GOT3 (cell line): ENCODE data around the gene TMEM43.

Experiments used
- DNase-seq: peaks from one replicate; lab custom pipeline; 2025; ENCODE audit warnings: mixed read lengths; lab: John Stamatoyannopoulos, UW

The TMEM43 gene

DNA sequence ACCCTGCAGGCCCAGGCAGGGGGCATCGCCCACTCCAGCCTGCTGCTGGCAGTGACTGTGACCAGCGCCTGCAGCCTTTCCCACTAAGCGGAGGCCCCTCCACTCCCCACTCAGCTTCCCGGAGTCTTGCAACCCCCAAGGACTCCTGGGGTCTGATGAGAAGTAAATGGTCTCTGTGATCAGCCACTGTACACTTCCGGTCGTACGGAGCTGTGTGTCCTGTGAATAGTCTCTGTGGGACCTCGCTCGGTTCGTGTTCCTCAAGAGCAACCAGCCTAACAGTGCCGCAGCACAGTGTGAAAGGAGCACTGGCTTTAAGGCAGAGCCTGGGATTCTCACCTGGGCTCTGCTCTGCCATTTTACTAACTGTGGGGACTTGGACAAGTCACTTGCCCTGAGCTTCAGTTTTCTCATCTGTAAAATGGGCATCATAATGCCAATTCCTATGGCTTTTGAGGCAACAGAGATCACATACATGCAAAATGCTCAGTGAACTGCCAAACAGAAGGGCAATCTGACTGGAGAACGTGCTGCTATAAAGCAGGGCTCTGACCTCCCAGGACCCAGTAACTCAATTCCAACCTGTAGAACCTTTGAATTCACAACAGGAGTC, 26.7 kb downstream of the TMEM43 start:
- no peak for DNase-seq

DNA sequence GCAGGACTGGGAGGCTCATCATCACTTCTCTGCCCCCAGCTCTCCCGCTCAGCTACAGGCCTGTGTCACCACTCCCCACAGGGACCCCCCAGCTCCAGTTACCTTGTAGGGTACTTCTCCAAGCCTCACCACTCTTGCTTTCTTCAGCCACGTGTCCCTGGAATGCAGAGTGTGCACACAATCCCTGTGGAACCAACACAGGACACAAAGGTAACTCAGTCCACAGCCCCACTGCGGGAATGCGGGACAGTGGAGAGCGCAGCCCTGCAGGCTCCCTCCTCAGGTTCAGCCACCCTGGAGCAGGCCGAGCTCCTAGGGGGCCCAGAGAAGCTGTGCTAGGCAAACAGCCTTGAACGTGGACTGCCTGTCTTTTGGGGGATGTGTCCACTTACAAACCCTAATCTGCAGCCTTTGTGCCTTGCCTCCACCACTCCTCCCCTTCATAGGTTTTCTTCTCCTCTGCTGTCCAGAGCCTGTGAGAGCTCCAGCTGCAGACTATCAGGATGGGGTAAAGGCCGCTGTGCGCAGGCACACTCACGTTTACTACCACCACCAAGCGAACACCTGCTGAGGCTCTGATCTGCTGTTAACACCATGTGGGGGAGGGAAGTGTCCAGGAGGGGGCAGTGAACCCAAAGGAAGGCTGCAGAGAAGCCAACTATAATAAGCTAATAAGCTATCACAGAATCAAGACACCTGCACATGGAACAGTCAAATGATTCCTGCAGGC, 27.5 kb downstream of the TMEM43 start:
- no peak for DNase-seq

DNA sequence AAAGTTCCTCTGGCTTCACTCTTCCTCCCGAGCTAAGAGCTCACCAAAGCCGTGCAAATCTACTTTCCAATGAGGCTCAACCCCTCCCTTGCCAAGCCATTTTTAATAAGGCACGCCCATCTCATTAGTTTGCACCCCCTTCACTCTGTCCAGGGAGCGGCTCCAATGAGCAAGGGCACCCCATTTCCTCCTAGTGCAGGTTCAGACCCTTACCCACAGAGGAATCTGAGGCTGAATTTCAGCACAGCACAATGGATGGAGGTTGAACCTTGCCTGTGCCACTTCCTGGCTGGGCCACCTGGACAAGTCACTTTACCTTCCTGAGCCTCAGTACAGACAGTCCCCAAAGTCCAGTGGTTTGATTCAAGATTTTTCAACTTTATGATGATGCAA, 28.1 kb downstream of the TMEM43 start:
- no peak for DNase-seq

- DNase-seq, result no peak
Observed at GRCh38 chr3:14153663-14154062, 28.8 kb downstream of the TMEM43 start.

- DNase-seq, result no peak
Observed at GRCh38 chr3:14154276-14154675, 29.4 kb downstream of the TMEM43 start.

- no peak for DNase-seq
Observed at GRCh38 chr3:14154895-14155440, 30.1 kb downstream of the TMEM43 start.

DNA sequence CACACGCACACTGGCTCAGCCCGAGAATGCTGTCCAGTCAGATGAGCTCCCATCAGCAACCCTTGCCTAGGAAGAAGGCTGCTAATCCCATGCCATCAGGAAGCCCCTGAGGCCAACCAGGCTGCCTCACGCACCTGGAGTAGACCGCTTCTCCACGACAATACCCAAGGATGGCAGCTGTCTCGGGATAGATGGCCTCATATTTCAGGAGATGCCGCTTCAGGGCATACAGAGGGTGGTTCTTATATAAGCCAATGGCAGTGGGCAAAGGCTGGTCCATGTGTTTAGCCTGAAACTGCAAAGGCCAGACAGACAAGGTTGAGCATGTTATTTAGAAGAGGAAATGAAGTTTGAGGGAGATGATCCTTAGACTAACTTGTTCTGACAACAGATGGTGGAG, 31.3 kb downstream of the TMEM43 start:
- no peak for DNase-seq

- no peak for DNase-seq
Observed at GRCh38 chr3:14156843-14157561, 32.1 kb downstream of the TMEM43 start.

DNA sequence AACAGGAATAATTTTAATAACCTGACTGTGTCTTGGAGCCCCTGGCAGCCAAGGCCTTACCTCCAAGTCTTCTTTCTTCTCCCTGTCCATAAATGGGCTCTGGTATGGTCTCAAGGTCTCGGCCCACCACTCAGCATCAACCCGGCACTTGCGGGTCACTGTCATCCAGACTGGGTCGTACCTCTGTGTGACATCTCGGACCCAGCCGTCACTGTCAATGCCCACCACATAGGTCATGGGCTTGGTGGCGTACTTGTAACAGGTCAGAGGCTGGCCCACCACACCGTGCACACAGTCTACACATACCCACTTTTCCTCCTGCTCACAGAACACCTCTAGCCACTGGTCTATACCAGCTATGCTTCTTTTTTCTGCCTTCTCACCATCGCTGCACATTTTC, 33.1 kb downstream of the TMEM43 start:
- DNase-seq, result no peak

DNA sequence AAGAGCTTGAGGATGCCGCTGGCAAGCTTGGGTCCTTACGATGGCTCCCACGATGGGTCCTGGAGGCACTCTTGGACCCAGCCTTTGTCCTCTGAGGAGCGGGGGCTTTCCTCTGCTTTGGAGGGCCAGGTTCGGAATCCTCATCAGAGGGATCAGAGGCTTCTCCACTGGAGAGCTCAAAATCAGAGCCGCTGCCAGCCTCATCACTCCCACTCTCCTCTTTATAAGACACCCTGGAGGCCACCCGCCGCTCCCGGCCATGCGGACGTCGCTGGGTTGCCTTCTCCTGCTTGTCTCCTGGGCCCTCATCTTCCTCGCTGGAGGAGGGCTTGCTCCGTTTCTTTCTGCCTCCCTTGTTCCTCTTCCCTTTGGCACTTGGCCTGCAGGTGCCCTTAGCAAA, 33.5 kb downstream of the TMEM43 start:
- DNase-seq, result no peak

DNA sequence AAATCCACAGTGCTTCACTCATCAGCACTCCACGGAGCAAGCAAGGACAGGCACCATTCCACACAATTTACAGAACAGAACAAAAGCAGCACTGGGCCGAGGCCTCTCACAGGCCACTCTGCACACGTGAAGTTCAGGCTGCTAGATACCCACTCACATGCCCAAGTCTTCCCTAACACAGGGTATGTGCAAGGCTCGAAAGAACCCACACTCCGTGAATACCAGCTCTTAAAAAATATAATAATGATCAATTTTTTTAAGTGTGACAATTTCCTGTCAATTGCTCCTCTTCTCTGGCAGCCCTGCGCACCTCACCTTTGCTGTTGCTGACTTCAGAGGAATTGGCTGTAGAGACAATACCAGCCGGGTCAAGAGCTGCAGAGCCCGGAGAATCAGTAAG, 34.6 kb downstream of the TMEM43 start:
- DNase-seq, result no peak

- no peak for DNase-seq
Observed at GRCh38 chr3:14161282-14161681, 36.4 kb downstream of the TMEM43 start.

GRCh38 chr3:14162178-14162577, 37.3 kb downstream of the TMEM43 start:
- DNase-seq, result no peak

DNA sequence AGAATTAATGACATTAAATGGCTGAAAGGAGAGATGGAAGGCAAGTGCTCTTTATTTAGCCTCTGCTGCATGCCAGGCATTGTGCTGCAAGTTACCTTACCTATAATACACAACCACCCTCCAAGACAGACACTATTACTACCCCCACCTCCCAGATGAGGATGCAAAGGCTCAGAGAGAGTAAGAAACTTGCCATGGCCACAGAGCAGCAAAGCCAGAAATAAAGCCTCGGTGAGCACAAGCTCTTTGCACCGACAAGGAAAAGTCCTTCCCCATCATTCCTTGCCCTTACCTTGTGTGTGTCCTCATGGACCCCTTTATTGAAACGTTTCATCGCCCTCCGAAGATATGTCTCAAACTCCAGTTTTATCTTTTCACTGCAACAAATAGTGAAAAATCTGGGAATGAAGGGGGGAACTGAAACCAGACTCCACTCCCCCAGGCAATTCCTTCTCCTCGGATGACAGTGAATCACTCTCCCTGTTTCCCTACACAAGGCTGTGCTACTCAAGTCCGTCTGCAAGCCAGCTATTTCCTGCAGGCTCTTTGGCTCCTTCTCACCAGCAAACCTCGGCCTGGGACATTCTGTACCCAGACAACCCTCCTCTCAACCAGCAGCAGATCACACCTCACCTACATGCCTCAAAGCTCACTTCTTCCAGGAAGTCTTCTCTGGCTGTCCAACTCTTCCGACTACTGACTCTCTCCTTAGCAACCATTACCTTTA, 42.2 kb downstream of the TMEM43 start:
- DNase-seq, result no peak

DNA sequence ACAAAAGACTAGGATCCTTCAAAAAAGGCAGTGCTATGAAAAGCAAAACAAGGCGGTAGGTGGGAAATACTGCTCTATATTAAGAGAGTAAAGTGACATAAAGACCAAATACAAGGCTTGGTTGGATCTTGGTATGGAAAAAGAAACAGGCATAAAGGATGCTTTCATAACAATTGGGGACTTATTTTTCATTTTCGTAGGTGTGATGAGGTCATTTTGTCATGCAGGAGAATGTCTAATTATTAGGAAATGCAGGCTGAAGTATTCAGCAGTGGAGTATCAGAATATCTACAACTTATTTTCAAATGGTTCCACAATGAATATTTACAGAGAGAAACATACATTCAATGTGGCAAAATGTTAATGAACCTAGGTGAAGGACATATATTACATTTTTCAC, 44.6 kb downstream of the TMEM43 start:
- DNase-seq, result no peak

- no peak for DNase-seq
Observed at GRCh38 chr3:14169871-14170270, 45.0 kb downstream of the TMEM43 start.

- no peak for DNase-seq
Observed at GRCh38 chr3:14170531-14171159, 45.8 kb downstream of the TMEM43 start.

DNA sequence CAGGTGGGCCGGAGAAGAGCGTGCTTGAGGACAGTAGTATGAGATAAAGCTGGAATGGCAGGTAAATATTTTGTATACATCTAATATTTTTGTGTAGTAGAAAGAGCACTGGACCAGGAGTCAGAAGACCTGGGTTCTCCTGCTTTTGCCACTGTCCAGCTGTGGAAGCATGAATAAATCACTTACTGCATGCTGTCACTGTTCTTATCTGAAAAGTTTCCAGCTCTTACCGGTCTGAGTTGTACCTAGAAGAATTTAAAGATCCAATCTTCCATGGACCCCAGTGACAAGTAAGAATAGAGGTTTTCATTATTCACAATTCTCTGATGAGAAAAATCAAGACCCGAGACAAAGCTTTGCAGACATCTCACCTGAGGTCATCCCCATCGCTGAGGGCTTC, 47.6 kb downstream of the TMEM43 start:
- DNase-seq, result no peak

DNA sequence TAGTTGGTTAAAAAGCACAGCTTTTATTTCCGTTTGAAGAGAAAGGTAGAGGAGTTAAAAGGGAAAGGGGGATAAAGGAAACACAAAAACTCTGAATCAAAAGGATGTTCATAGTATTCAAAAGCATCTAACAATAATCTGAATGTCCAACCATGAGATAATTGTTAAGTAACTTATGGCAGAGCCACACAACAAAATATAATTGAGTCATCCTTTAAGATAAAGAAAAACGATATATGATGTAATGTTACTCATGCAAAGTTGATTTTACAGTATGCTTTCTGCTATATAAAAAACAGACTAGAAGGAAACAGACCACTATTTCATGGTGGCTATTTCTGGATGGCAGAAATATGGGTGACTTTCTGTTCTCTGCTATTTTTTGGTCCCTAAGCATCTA, 49.6 kb downstream of the TMEM43 start:
- DNase-seq, result no peak

- no peak for DNase-seq
Observed at GRCh38 chr3:14175383-14176037, 50.7 kb downstream of the TMEM43 start.

DNA sequence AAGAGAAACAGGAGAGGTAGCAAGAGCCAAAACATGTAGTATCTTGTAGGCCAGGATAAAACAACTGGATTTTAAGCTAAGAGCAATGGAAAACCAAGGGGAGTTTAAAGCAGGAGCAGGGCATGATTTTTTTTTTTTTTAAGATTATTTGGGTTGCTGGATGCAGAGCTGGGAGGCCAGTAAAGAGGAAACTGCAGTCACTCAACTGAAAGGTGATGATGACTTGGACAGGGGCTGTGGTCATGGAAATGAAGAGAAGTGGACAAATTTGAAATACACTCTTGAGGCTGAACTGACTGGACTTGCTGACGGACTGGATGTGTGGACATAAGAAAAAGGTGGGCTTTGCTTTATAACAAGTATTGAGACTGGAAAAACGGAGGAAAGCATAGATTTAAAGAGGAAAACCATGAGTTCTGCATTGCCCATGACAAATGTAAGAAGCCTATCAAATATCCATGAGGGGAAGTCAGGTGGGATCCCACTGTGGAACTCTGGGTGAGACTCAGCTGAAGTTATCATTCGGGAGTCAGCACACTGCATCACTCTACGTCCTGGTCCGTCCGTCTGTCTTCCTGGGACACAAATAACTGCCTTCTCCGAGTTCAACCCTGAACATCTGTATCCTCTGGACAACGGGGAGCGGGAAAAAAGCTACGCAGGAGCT, 52.9 kb downstream of the TMEM43 start:
- DNase-seq, result no peak
